HepG2 (cell line): ENCODE data around the gene PSMC3IP. TPM values are rescaled to one million over a fixed set of nuclear protein-coding genes. Genes with fewer than 3 reads are reported as not detected.

Experiments used
- AGO2 ChIP-seq: fragments of 200-400 bp; formaldehyde crosslinking; optimal IDR thresholded peaks from 2 replicates; pipeline ENCODE3; 2017; ENCODE audit warnings: mild to moderate bottlenecking, low read depth, low read length, moderate library complexity
- CEBPG ChIP-seq: IDR thresholded peaks from 2 replicates; pipeline ENCODE4 v1.6.1; 2016
- FOSL2 ChIP-seq: sonication (generic); formaldehyde crosslinking; IDR thresholded peaks from 2 replicates; pipeline ENCODE4 v1.4.0; 2020; ENCODE audit warnings: missing genetic modification reagents
- FOXJ3 ChIP-seq: sonication (generic); formaldehyde crosslinking; IDR thresholded peaks from 2 replicates; pipeline ENCODE4 v1.4.0; 2020; ENCODE audit warnings: missing genetic modification reagents, mild to moderate bottlenecking, borderline replicate concordance
- HIVEP1 ChIP-seq: sonication (generic); formaldehyde crosslinking; IDR thresholded peaks from 2 replicates; pipeline ENCODE4 v1.4.0; 2020; ENCODE audit warnings: mild to moderate bottlenecking, missing genetic modification reagents
- HOXA3 ChIP-seq: sonication (generic); formaldehyde crosslinking; IDR thresholded peaks from 2 replicates; pipeline ENCODE4 v1.5.0; 2020; ENCODE audit warnings: missing genetic modification reagents
- IRX3 ChIP-seq: sonication (generic); formaldehyde crosslinking; IDR thresholded peaks from 2 replicates; pipeline ENCODE4 v1.8.1; 2023; ENCODE audit warnings: mild to moderate bottlenecking, low read depth, missing genetic modification reagents, borderline replicate concordance
- JARID2 ChIP-seq: sonication (generic); formaldehyde crosslinking; IDR thresholded peaks from 2 replicates; pipeline ENCODE4 v1.8.1; 2023; ENCODE audit warnings: missing genetic modification reagents, inconsistent platforms; ENCODE audit not compliant: insufficient replicate concordance
- KAT8 ChIP-seq: IDR thresholded peaks from 2 replicates; pipeline ENCODE4 v1.6.1; 2016; ENCODE audit warnings: missing genetic modification reagents, missing compliant biosample characterization
- NRL ChIP-seq: sonication (generic); formaldehyde crosslinking; IDR thresholded peaks from 2 replicates; pipeline ENCODE4 v1.5.0; 2020; ENCODE audit warnings: missing genetic modification reagents, mild to moderate bottlenecking, moderate library complexity, borderline replicate concordance
- PRPF4 ChIP-seq: fragments of 200-400 bp; formaldehyde crosslinking; IDR thresholded peaks from 2 replicates; pipeline ENCODE4 v1.6.1; 2016; ENCODE audit warnings: low read length, low read depth; ENCODE audit not compliant: poor library complexity, severe bottlenecking
- SAP130 ChIP-seq: IDR thresholded peaks from 2 replicates; pipeline ENCODE4 v1.6.1; 2016; ENCODE audit warnings: low read depth
- SIN3A ChIP-seq: IDR thresholded peaks from 2 replicates; pipeline ENCODE4 v1.6.1; 2011; ENCODE audit warnings: low read depth, mild to moderate bottlenecking, control low read depth, low read length, borderline replicate concordance
- SSRP1 ChIP-seq: IDR thresholded peaks from 2 replicates; pipeline ENCODE4 v1.6.1; 2016; ENCODE audit warnings: control low read depth
- ZBTB38 ChIP-seq: sonication (generic); formaldehyde crosslinking; IDR thresholded peaks from 2 replicates; pipeline ENCODE4 v1.5.1; 2020; ENCODE audit warnings: mild to moderate bottlenecking, missing genetic modification reagents
- ZFP90 ChIP-seq: sonication (generic); formaldehyde crosslinking; IDR thresholded peaks from 2 replicates; pipeline ENCODE4 v1.8.0; 2022; ENCODE audit warnings: missing genetic modification reagents, mild to moderate bottlenecking, inconsistent platforms, borderline replicate concordance
- ZKSCAN8 ChIP-seq: IDR thresholded peaks from 2 replicates; pipeline ENCODE4 v1.6.1; 2016; ENCODE audit warnings: borderline replicate concordance, missing genetic modification reagents, missing compliant biosample characterization
- ZMYM2 ChIP-seq: sonication (generic); formaldehyde crosslinking; IDR thresholded peaks from 2 replicates; pipeline ENCODE4 v1.8.0; 2022; ENCODE audit warnings: mild to moderate bottlenecking, missing genetic modification reagents
- ZNF552 ChIP-seq: sonication (generic); formaldehyde crosslinking; IDR thresholded peaks from 2 replicates; pipeline ENCODE4 v1.9.0; 2022; ENCODE audit warnings: missing genetic modification reagents, mild to moderate bottlenecking, borderline replicate concordance
- ZNF788 ChIP-seq: sonication (generic); formaldehyde crosslinking; IDR thresholded peaks from 2 replicates; pipeline ENCODE4 v1.5.0; 2020; ENCODE audit warnings: mild to moderate bottlenecking, missing genetic modification reagents, borderline replicate concordance
- polyA plus RNA-seq, 8 experiments: library from polyadenylated mRNA; depleted of rRNA in 3 of 8; stranded (reverse) in 7 of 8; unstranded in 1 of 8; fragments of >200 nt; fragmentation: Illumina TruSeq in 4 of 8; extraction: Trizol in 4 of 8; gene quantifications; 2 replicates each; pipeline versions ENCODE4 v1.2.1 to v1.2.3, GENCODE V29; 2011 to 2016; ENCODE audit warnings: low read depth in 4 of 8, missing spikeins in 1 of 8, mixed read lengths in 1 of 8; ENCODE audit not compliant: insufficient read depth in 1 of 8
- total RNA-seq, 5 experiments: library from RNA; depleted of rRNA; stranded (reverse); fragments of >200 nt; fragmentation: Illumina TruSeq; extraction: Trizol; gene quantifications; 2 replicates each; pipeline ENCODE4 v1.2.3, GENCODE V29; 2016; ENCODE audit warnings: low read depth in 1 of 5
- TF ChIP-seq, protein P1 (sequence below), 2 experiments: fragments of 450-650 bp in 1 of 2; sonication (generic) in 1 of 2; formaldehyde crosslinking in 1 of 2; IDR thresholded peaks; 2 replicates each; pipeline versions ENCODE4 v1.6.1 to v1.8.0; 2016 to 2022; ENCODE audit warnings: antibody characterized with exemption in 1 of 2, mild to moderate bottlenecking in 1 of 2, missing genetic modification reagents in 1 of 2

Gene PSMC3IP
- total and polyA plus RNA-seq, 2 of the 13 experiments (the other 11 are each of a cell fraction or from before 2014, with no cell fraction given): 6.5 to 22.4 TPM

- TF ChIP-seq, protein P1, sequence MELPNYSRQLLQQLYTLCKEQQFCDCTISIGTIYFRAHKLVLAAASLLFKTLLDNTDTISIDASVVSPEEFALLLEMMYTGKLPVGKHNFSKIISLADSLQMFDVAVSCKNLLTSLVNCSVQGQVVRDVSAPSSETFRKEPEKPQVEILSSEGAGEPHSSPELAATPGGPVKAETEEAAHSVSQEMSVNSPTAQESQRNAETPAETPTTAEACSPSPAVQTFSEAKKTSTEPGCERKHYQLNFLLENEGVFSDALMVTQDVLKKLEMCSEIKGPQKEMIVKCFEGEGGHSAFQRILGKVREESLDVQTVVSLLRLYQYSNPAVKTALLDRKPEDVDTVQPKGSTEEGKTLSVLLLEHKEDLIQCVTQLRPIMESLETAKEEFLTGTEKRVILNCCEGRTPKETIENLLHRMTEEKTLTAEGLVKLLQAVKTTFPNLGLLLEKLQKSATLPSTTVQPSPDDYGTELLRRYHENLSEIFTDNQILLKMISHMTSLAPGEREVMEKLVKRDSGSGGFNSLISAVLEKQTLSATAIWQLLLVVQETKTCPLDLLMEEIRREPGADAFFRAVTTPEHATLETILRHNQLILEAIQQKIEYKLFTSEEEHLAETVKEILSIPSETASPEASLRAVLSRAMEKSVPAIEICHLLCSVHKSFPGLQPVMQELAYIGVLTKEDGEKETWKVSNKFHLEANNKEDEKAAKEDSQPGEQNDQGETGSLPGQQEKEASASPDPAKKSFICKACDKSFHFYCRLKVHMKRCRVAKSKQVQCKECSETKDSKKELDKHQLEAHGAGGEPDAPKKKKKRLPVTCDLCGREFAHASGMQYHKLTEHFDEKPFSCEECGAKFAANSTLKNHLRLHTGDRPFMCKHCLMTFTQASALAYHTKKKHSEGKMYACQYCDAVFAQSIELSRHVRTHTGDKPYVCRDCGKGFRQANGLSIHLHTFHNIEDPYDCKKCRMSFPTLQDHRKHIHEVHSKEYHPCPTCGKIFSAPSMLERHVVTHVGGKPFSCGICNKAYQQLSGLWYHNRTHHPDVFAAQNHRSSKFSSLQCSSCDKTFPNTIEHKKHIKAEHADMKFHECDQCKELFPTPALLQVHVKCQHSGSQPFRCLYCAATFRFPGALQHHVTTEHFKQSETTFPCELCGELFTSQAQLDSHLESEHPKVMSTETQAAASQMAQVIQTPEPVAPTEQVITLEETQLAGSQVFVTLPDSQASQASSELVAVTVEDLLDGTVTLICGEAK (IDR thresholded peaks at IDR 0.05): no peak
- TF ChIP-seq, protein P1 (CRISPR knock-in tag; IDR thresholded peaks at IDR 0.05): no peak
- TF ChIP-seq ZMYM2 (peak; percentile 64; the same call in 1 of the 2 replicates), PRPF4 (peak; percentile 57), AGO2 (no peak), ZKSCAN8 (CRISPR knock-in tag) (peak; percentile 68; the same call in 1 of the 2 replicates), ZBTB38 (peak; percentile 89), SIN3A (0 out of 2 replicates have a peak, but pooled peaks have one; percentile 43), ZNF788 (CRISPR knock-in tag) (peak; percentile 20; the same call in 1 of the 2 replicates), HOXA3 (CRISPR knock-in tag) (peak; percentile 89), HIVEP1 (no peak), ZFP90 (CRISPR knock-in tag) (peak; percentile 68; the same call in 1 of the 2 replicates), NRL (CRISPR knock-in tag) (0 out of 2 replicates have a peak, but pooled peaks have one; percentile 49), ZNF552 (CRISPR knock-in tag) (no peak), FOSL2 (peak; percentile 39; the same call in 1 of the 2 replicates), FOXJ3 (CRISPR knock-in tag) (peak; percentile 84; the same call in 1 of the 2 replicates), IRX3 (no peak), SSRP1 (CRISPR knock-in tag) (peak; percentile 44), KAT8 (CRISPR knock-in tag) (peak; percentile 88), SAP130 (CRISPR knock-in tag) (peak; percentile 74), CEBPG (CRISPR knock-in tag) (peak; percentile 27; the same call in 1 of the 2 replicates), JARID2 (CRISPR knock-in tag) (no peak)
Measured at GRCh38 chr17:42564815-42565522, 12.6 kb downstream of the PSMC3IP start (continued).
